ENCODE data around the gene MYO7A. TPM values are rescaled to one million over a fixed set of nuclear protein-coding genes. Genes with fewer than 3 reads are reported as not detected.

The MYO7A gene
- total RNA-seq, 2 donors from 2014 or later = 1.4 to 5.0 TPM

- Histone ChIP-seq H3K4me1 (peaks cover 0 to 23% of the 10 kb centered on the region in 2 donors), H3K27me3 (no peaks in the 10 kb centered on the region), H3K4me3 (no peak overlapping the region), H3K36me3 (no peaks in the 10 kb centered on the region), H3K9me3 (no peaks in the 10 kb centered on the region), H3K27ac (no peak overlapping the region)
- DNase-seq (ENCODE audit: low spot score) = no peak
- TF ChIP-seq, protein P1, sequence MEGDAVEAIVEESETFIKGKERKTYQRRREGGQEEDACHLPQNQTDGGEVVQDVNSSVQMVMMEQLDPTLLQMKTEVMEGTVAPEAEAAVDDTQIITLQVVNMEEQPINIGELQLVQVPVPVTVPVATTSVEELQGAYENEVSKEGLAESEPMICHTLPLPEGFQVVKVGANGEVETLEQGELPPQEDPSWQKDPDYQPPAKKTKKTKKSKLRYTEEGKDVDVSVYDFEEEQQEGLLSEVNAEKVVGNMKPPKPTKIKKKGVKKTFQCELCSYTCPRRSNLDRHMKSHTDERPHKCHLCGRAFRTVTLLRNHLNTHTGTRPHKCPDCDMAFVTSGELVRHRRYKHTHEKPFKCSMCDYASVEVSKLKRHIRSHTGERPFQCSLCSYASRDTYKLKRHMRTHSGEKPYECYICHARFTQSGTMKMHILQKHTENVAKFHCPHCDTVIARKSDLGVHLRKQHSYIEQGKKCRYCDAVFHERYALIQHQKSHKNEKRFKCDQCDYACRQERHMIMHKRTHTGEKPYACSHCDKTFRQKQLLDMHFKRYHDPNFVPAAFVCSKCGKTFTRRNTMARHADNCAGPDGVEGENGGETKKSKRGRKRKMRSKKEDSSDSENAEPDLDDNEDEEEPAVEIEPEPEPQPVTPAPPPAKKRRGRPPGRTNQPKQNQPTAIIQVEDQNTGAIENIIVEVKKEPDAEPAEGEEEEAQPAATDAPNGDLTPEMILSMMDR (IDR thresholded peaks at IDR 0.05) = no peak
These were observed 7.0 kb downstream of the MYO7A start for GRCh38 chr11:77135069-77135468.

GRCh38 chr11:77136074-77136473, 8.0 kb downstream of the MYO7A start:
- H3K27ac ChIP-seq = no peak overlapping the region
- peaks cover 0 to 23% of the 10 kb centered on the region in 2 donors for H3K4me1 ChIP-seq
- H3K9me3 ChIP-seq = no peaks in the 10 kb centered on the region
- TF ChIP-seq, protein P1 (IDR thresholded peaks at IDR 0.05) = no peak
- no peaks in the 10 kb centered on the region for H3K27me3 ChIP-seq
- no peaks in the 10 kb centered on the region for H3K36me3 ChIP-seq
- no peak overlapping the region for H3K4me3 ChIP-seq
- DNase-seq (ENCODE audit: low spot score) = no peak

- TF ChIP-seq, protein P1 (IDR thresholded peaks at IDR 0.05) = no peak
- H3K27me3 ChIP-seq = no peaks in the 10 kb centered on the region
- H3K4me1 ChIP-seq = peaks cover 0 to 18% of the 10 kb centered on the region in 2 donors
- no peak overlapping the region for H3K4me3 ChIP-seq
- H3K27ac ChIP-seq = no peak overlapping the region
- no peaks in the 10 kb centered on the region for H3K36me3 ChIP-seq
- no peak for DNase-seq (ENCODE audit: low spot score)
- no peaks in the 10 kb centered on the region for H3K9me3 ChIP-seq
These were observed 8.9 kb downstream of the MYO7A start for GRCh38 chr11:77136784-77137420.

GRCh38 chr11:77137421-77137820, 9.4 kb downstream of the MYO7A start:
- no peak overlapping the region for H3K27ac ChIP-seq
- H3K9me3 ChIP-seq = no peaks in the 10 kb centered on the region
- H3K4me3 ChIP-seq = no peak overlapping the region
- no peaks in the 10 kb centered on the region for H3K27me3 ChIP-seq
- peaks cover 0 to 18% of the 10 kb centered on the region in 2 donors for H3K4me1 ChIP-seq
- no peak for DNase-seq (ENCODE audit: low spot score)
- H3K36me3 ChIP-seq = no peaks in the 10 kb centered on the region
- TF ChIP-seq, protein P1 (IDR thresholded peaks at IDR 0.05) = no peak

GRCh38 chr11:77138106-77138649, 10.1 kb downstream of the MYO7A start:
- H3K27me3 ChIP-seq = no peaks in the 10 kb centered on the region
- H3K9me3 ChIP-seq = no peaks in the 10 kb centered on the region
- TF ChIP-seq, protein P1 (IDR thresholded peaks at IDR 0.05) = no peak
- H3K4me3 ChIP-seq = no peak overlapping the region
- no peak overlapping the region for H3K27ac ChIP-seq
- DNase-seq (ENCODE audit: low spot score) = no peak
- no peaks in the 10 kb centered on the region for H3K36me3 ChIP-seq
- peaks cover 0 to 18% of the 10 kb centered on the region in 2 donors for H3K4me1 ChIP-seq

Measured in right atrium auricular region (tissue), 2 donors.